DOHH2 (cell line): Measurements from ENCODE around the gene EPHA5.

Experiments used
- EZH2phosphoT487 ChIP-seq: fragments of 200-600 bp; sonication (generic); IDR thresholded peaks from 2 replicates; pipeline ENCODE4 v1.6.1; 2017; ENCODE audit warnings: borderline replicate concordance, mild to moderate bottlenecking, antibody characterized with exemption, low read length, moderate library complexity, mixed read lengths
- TF ChIP-seq, protein P1 (sequence below): fragments of 200-600 bp; sonication (generic); IDR thresholded peaks from one replicate; pipeline ENCODE4 v1.5.1; 2014; ENCODE audit warnings: antibody characterized with exemption, mild to moderate bottlenecking, low read depth, low read length; ENCODE audit not compliant: poor library complexity, severe bottlenecking

DNA sequence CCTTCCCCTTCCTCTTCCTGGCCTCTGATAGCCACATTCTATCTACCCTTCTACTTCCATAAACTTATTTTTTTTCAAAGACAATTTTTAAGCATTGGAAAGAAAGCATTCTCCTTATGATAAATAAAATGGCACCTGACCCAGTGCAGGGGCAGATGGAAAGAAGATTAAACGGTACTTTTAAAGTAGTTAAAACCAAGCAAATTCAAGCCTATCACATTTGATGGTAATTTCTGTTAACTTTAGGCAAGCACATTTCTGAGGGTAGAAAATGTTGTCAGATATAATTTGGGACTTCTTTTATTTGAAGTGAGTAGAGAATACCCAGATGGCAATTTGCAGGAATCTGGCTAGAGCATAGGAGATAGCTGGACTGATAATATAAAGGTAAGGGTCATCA is 332.9 kb downstream of the EPHA5 start:
- TF ChIP-seq, protein P1, sequence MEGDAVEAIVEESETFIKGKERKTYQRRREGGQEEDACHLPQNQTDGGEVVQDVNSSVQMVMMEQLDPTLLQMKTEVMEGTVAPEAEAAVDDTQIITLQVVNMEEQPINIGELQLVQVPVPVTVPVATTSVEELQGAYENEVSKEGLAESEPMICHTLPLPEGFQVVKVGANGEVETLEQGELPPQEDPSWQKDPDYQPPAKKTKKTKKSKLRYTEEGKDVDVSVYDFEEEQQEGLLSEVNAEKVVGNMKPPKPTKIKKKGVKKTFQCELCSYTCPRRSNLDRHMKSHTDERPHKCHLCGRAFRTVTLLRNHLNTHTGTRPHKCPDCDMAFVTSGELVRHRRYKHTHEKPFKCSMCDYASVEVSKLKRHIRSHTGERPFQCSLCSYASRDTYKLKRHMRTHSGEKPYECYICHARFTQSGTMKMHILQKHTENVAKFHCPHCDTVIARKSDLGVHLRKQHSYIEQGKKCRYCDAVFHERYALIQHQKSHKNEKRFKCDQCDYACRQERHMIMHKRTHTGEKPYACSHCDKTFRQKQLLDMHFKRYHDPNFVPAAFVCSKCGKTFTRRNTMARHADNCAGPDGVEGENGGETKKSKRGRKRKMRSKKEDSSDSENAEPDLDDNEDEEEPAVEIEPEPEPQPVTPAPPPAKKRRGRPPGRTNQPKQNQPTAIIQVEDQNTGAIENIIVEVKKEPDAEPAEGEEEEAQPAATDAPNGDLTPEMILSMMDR, result no peak
- TF ChIP-seq EZH2phosphoT487, result no peak
